SK-N-SH (cell line): ENCODE results near the gene RBM20. TPM values are rescaled to one million over a fixed set of nuclear protein-coding genes. Genes with fewer than 3 reads are reported as not detected.

Experiments used
- CTCF ChIA-PET: fragments of 300-600, 350-600 bp; formaldehyde crosslinking; extraction: SDS; loops from one replicate; lab custom pipeline; 2021; lab: Yijun Ruan, JAX
- POLR2A ChIA-PET: fragments of 350-600 bp; sonication (Branson Sonifier 250); formaldehyde crosslinking; extraction: SDS; loops from one replicate; lab custom pipeline; 2020; ENCODE audit warnings: antibody characterized with exemption, inconsistent platforms; lab: Yijun Ruan, JAX
- DNase-seq: peaks from one replicate; pipeline ENCODE4 v3.0.0; 2012
- H2AFZ ChIP-seq: fragments of 200-600 bp; sonication (generic); 2 replicates; pipeline ENCODE4 v1.8.1; 2016; ENCODE audit warnings: antibody characterized with exemption, mild to moderate bottlenecking, low read depth
- H3F3A ChIP-seq: fragments of 200-600 bp; sonication (generic); replicated peaks from 2 replicates; pipeline ENCODE3; 2016; ENCODE audit warnings: antibody characterized with exemption, mild to moderate bottlenecking; ENCODE audit not compliant: insufficient read depth
- H3K27ac ChIP-seq, 2 experiments: fragments of 200-500 bp in 1 of 2; fragments of 200-600 bp in 1 of 2; sonication (Bioruptor generic) in 1 of 2; sonication (generic), shearing (Covaris generic) in 1 of 2; 2 replicates each; pipeline versions ENCODE4 v1.5.1 to v1.6.1; 2014 to 2016; ENCODE audit warnings: low read depth in 2 of 2, inconsistent platforms in 1 of 2, low read length in 1 of 2, mild to moderate bottlenecking in 1 of 2, mixed read lengths in 1 of 2
- H3K27me3 ChIP-seq: fragments of 200-600 bp; sonication (generic), shearing (Covaris generic); 2 replicates; pipeline ENCODE4 v1.6.1; 2016; ENCODE audit warnings: mixed run types; ENCODE audit not compliant: insufficient read depth
- H3K36me3 ChIP-seq, 2 experiments: fragments of 200-500 bp in 1 of 2; fragments of 200-600 bp in 1 of 2; sonication (Bioruptor generic) in 1 of 2; sonication (generic) in 1 of 2; replicated peaks in 1 of 2; 2 replicates each; pipeline versions ENCODE3 to v1.5.1; 2014 to 2016; ENCODE audit warnings: low read length in 1 of 2, mild to moderate bottlenecking in 1 of 2; ENCODE audit not compliant: insufficient read depth in 2 of 2, control insufficient read depth in 1 of 2
- H3K4me1 ChIP-seq, 2 experiments: fragments of 200-500 bp in 1 of 2; fragments of 200-600 bp in 1 of 2; sonication (Bioruptor generic) in 1 of 2; sonication (generic), shearing (Covaris generic) in 1 of 2; 2 replicates each; pipeline versions ENCODE4 v1.5.1 to v1.6.1; 2014 to 2016; ENCODE audit warnings: low read depth in 1 of 2, low read length in 1 of 2, mixed run types in 1 of 2; ENCODE audit not compliant: insufficient read depth in 2 of 2, control insufficient read depth in 1 of 2
- H3K4me2 ChIP-seq: fragments of 200-600 bp; sonication (generic), shearing (Covaris generic); 2 replicates; pipeline ENCODE4 v1.6.1; 2017; ENCODE audit warnings: mixed run types
- H3K4me3 ChIP-seq, 2 experiments: fragments of 200-500 bp in 1 of 2; fragments of 200-600 bp in 1 of 2; sonication (Bioruptor generic) in 1 of 2; sonication (generic), shearing (Covaris generic) in 1 of 2; 2 replicates each; pipeline versions ENCODE4 v1.5.1 to v1.8.1; 2014 to 2016; ENCODE audit warnings: low read depth in 2 of 2, inconsistent platforms in 1 of 2, low read length in 1 of 2, mild to moderate bottlenecking in 1 of 2, mixed read lengths in 1 of 2, moderate library complexity in 1 of 2
- H3K79me2 ChIP-seq: fragments of 200-600 bp; sonication (generic); 2 replicates; pipeline ENCODE4 v1.8.1; 2017; ENCODE audit warnings: mild to moderate bottlenecking; ENCODE audit not compliant: insufficient read depth
- H3K9ac ChIP-seq: fragments of 200-600 bp; sonication (generic); 2 replicates; pipeline ENCODE4 v1.6.1; 2017; ENCODE audit warnings: mixed run types
- H3K9me2 ChIP-seq: fragments of 200-600 bp; sonication (generic); 2 replicates; pipeline ENCODE4 v1.6.1; 2017; ENCODE audit warnings: mixed run types
- H3K9me3 ChIP-seq: fragments of 200-600 bp; sonication (generic); 2 replicates; pipeline ENCODE4 v1.6.1; 2017; ENCODE audit warnings: mixed run types, mild to moderate bottlenecking, moderate library complexity
- H4K20me1 ChIP-seq: fragments of 200-600 bp; sonication (generic); 2 replicates; pipeline ENCODE4 v1.6.1; 2017; ENCODE audit warnings: mild to moderate bottlenecking, mixed run types; ENCODE audit not compliant: insufficient read depth
- FOXM1 ChIP-seq: IDR thresholded peaks from 2 replicates; pipeline ENCODE4 v1.4.0; 2012; ENCODE audit warnings: low read depth, mild to moderate bottlenecking
- JUND ChIP-seq: IDR thresholded peaks from 2 replicates; pipeline ENCODE4 v1.4.0; 2012
- MEF2A ChIP-seq: IDR thresholded peaks from 2 replicates; pipeline ENCODE4 v1.4.0; 2012; ENCODE audit warnings: low read depth, borderline replicate concordance
- MXI1 ChIP-seq: IDR thresholded peaks from 2 replicates; pipeline ENCODE4 v1.6.1; 2012; ENCODE audit warnings: mild to moderate bottlenecking, low read depth, low read length, improper control_type of control experiment
- PBX3 ChIP-seq: IDR thresholded peaks from 2 replicates; pipeline ENCODE4; 2012
- RFX5 ChIP-seq: IDR thresholded peaks from 2 replicates; pipeline ENCODE4 v1.6.1; 2012; ENCODE audit warnings: mild to moderate bottlenecking, improper control_type of control experiment, low read length
- RXRA ChIP-seq: IDR thresholded peaks from 2 replicates; pipeline ENCODE4 v1.4.0; 2012; ENCODE audit warnings: low read depth, mild to moderate bottlenecking, borderline replicate concordance
- SIN3A ChIP-seq: IDR thresholded peaks from 2 replicates; pipeline ENCODE4 v1.6.1; 2012; ENCODE audit warnings: low read depth, mild to moderate bottlenecking, low read length, moderate library complexity, borderline replicate concordance
- SMC3 ChIP-seq: IDR thresholded peaks from 2 replicates; pipeline ENCODE4 v1.6.1; 2012; ENCODE audit warnings: low read depth, low read length, improper control_type of control experiment
- TAF1 ChIP-seq: IDR thresholded peaks from 2 replicates; pipeline ENCODE4 v1.6.1; 2012; ENCODE audit warnings: low read depth, mild to moderate bottlenecking, low read length, moderate library complexity, borderline replicate concordance
- TEAD4 ChIP-seq: IDR thresholded peaks from 2 replicates; pipeline ENCODE4 v1.4.0; 2012; ENCODE audit warnings: mild to moderate bottlenecking, borderline replicate concordance; ENCODE audit not compliant: insufficient read depth
- USF1 ChIP-seq: IDR thresholded peaks from 2 replicates; pipeline ENCODE4 v1.4.0; 2012; ENCODE audit warnings: low read depth, borderline replicate concordance
- ZBTB33 ChIP-seq: IDR thresholded peaks from 2 replicates; pipeline ENCODE4 v1.4.0; 2012; ENCODE audit warnings: low read depth, borderline replicate concordance
- WGBS: methylation state at CpG from one replicate; pipeline ENCODE4 v1.1.6; 2017; ENCODE audit warnings: low lambda C conversion rate; 5-methylcytosine and 5-hydroxymethylcytosine counted together
- polyA plus RNA-seq, 3 experiments: library from polyadenylated mRNA; depleted of rRNA; stranded (reverse); fragments of >200 nt; gene quantifications; 2 replicates each; pipeline ENCODE4 v1.2.3, GENCODE V29; 2012

The RBM20 gene
- polyA plus RNA-seq, 1 of the 3 experiments (the other 2 are of a cell fraction) = 0.64 TPM

- no peak for TF ChIP-seq MXI1
- TF ChIP-seq ZBTB33 = no peak
- no peak for TF ChIP-seq RFX5
Measured at GRCh38 chr10:110804376-110804775, 160.2 kb downstream of the RBM20 start (continued).

DNA sequence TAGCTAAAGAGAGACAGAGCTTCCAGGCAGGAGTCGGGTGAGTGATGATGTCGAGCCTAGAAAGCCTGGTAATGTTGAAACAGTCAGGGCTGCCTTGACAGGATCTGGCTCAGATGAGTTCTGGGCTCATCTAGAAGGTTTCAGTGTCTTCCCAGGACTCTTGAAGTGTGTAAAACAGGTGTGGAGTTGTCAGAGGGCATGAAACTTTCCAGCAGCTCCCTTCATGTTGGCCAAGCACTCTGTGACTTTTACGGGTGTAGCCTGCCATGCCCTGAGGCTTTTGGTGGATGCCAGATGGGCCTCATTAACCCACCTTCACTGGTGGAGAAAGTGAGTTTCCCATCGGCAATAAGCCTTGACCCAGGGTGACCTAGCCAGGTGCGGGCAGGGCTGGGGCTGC, 161.2 kb downstream of the RBM20 start:
- CTCF ChIA-PET = interaction anchor here (3.0 kb wide), 1 partner anchor 77 kb away, joined by 17 read pairs; no protein-coding TSS in a partner anchor
- peaks cover 0 to 2% of the 10 kb centered on the region in 2 experiments for H3K36me3 ChIP-seq
- no peaks in the 10 kb centered on the region for H3F3A ChIP-seq
- no peak overlapping the region for H3K9ac ChIP-seq
- POLR2A ChIA-PET = interaction anchor here (0.7 to 1.5 kb wide), 2 partner anchors 16 to 114 kb away, joined by 3 read pairs; partner anchors contain the start of genes BBIP1 and SHOC2
- H3K27me3 ChIP-seq = no peaks in the 10 kb centered on the region
- no peaks in the 10 kb centered on the region for H3K9me3 ChIP-seq
- no peaks in the 10 kb centered on the region for H4K20me1 ChIP-seq
- no peaks in the 10 kb centered on the region for H3K9me2 ChIP-seq
- DNase-seq = no peak
- H3K79me2 ChIP-seq = no peaks in the 10 kb centered on the region
- 78% methylated on average over 2 of the region's 5 CpGs for WGBS
- TF ChIP-seq RXRA (no peak), JUND (no peak), SIN3A (no peak), PBX3 (no peak), TAF1 (no peak), SMC3 (no peak), RFX5 (no peak), TEAD4 (no peak), USF1 (no peak), MXI1 (no peak), FOXM1 (no peak), MEF2A (no peak)
- peaks cover 8 to 31% of the 10 kb centered on the region in 2 experiments; a peak in 3 of 4 replicates for H3K4me1 ChIP-seq
- H3K4me2 ChIP-seq = no peak overlapping the region
- no peak overlapping the region for H3K4me3 ChIP-seq
- no peak overlapping the region for H2AFZ ChIP-seq
- peak overlapping the region in 1 of 2 experiments; percentile 9; a peak in 1 of 4 replicates for H3K27ac ChIP-seq
